ENCODE results near the gene SPAG5. TPM values are rescaled to one million over a fixed set of nuclear protein-coding genes. Genes with fewer than 3 reads are reported as not detected.

SPAG5 gene
- polyA plus RNA-seq, 1 donor from 2014 or later = 19.9 TPM

DNA sequence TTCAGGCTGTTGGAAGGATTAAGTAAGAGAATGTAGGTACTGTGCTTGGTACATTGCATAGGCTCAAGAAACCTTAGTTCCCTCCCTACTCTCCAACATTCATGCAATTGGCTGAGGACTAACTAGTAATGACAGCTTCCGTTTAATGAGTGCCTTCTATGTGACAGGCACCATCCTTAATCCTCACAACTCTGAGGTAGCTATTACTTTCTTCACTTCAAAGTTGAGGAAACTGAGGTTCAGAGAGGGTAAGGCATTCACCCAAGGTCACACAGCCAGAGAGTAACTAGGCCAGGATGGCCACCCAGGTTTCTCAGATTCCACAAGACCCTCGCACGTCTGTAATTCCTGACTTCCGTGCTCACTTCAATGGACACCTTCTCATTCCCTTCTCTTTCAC is 68.6 kb downstream of the SPAG5 start:
- Histone ChIP-seq H3K27me3 (ENCODE audit: insufficient read depth, low read depth, low read length) (no peaks in the 10 kb centered on the region), H3K9me2 (ENCODE audit: insufficient read depth, low read length) (no peaks in the 10 kb centered on the region), H2AFZ (ENCODE audit: low read depth, low read length) (no peak overlapping the region), H3K9me3 (ENCODE audit: low read length) (no peaks in the 10 kb centered on the region), H3K4me3 (ENCODE audit: low read length) (no peak overlapping the region), H3K27ac (ENCODE audit: low read length) (no peak overlapping the region), H3F3A (ENCODE audit: insufficient read depth, low read length, poor library complexity, severe bottlenecking) (no peaks in the 10 kb centered on the region), H3K4me2 (ENCODE audit: low read length) (no peak overlapping the region), H3K36me3 (ENCODE audit: insufficient read depth, low read length) (no peaks in the 10 kb centered on the region), H4K20me1 (ENCODE audit: insufficient read depth) (no peaks in the 10 kb centered on the region), H3K9ac (ENCODE audit: low read length) (no peak overlapping the region), H3K79me2 (replicated peaks; ENCODE audit: insufficient read depth, low read length) (no peaks in the 10 kb centered on the region)
- TF ChIP-seq EP300 (conservative IDR thresholded peaks at IDR 0.05; ENCODE audit: poor library complexity, severe bottlenecking) = no peak
- no peak for TF ChIP-seq REST (IDR thresholded peaks at IDR 0.05; ENCODE audit: borderline replicate concordance)
- TF ChIP-seq, protein P1, sequence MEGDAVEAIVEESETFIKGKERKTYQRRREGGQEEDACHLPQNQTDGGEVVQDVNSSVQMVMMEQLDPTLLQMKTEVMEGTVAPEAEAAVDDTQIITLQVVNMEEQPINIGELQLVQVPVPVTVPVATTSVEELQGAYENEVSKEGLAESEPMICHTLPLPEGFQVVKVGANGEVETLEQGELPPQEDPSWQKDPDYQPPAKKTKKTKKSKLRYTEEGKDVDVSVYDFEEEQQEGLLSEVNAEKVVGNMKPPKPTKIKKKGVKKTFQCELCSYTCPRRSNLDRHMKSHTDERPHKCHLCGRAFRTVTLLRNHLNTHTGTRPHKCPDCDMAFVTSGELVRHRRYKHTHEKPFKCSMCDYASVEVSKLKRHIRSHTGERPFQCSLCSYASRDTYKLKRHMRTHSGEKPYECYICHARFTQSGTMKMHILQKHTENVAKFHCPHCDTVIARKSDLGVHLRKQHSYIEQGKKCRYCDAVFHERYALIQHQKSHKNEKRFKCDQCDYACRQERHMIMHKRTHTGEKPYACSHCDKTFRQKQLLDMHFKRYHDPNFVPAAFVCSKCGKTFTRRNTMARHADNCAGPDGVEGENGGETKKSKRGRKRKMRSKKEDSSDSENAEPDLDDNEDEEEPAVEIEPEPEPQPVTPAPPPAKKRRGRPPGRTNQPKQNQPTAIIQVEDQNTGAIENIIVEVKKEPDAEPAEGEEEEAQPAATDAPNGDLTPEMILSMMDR (IDR thresholded peaks at IDR 0.05; ENCODE audit: poor library complexity, severe bottlenecking) = no peak
- no peak for TF ChIP-seq TAF1 (IDR thresholded peaks at IDR 0.05; ENCODE audit: low read depth)
- TF ChIP-seq EZH2 (IDR thresholded peaks at IDR 0.05; ENCODE audit: borderline replicate concordance, insufficient read depth, low read length, poor library complexity, severe bottlenecking) = no peak
- no peak for TF ChIP-seq SMC3 (conservative IDR thresholded peaks at IDR 0.05; ENCODE audit: poor library complexity)
- no peak for TF ChIP-seq POLR2AphosphoS5 (IDR thresholded peaks at IDR 0.05)
- no peak for TF ChIP-seq RAD21 (conservative IDR thresholded peaks at IDR 0.05)
- TF ChIP-seq MXI1 (conservative IDR thresholded peaks at IDR 0.05; ENCODE audit: poor library complexity, severe bottlenecking) = no peak

- no peak overlapping the region for H3K4me2 ChIP-seq (ENCODE audit: low read length)
- no peaks in the 10 kb centered on the region for H3K9me2 ChIP-seq (ENCODE audit: insufficient read depth, low read length)
- no peaks in the 10 kb centered on the region for H3K79me2 ChIP-seq (replicated peaks; ENCODE audit: insufficient read depth, low read length)
- no peak overlapping the region for H2AFZ ChIP-seq (ENCODE audit: low read depth, low read length)
- no peak overlapping the region for H3K27ac ChIP-seq (ENCODE audit: low read length)
- TF ChIP-seq, protein P1 (IDR thresholded peaks at IDR 0.05; ENCODE audit: poor library complexity, severe bottlenecking) = no peak
- TF ChIP-seq EP300 (conservative IDR thresholded peaks at IDR 0.05; ENCODE audit: poor library complexity, severe bottlenecking) = no peak
- TF ChIP-seq SMC3 (conservative IDR thresholded peaks at IDR 0.05; ENCODE audit: poor library complexity) = no peak
- no peak for TF ChIP-seq EZH2 (IDR thresholded peaks at IDR 0.05; ENCODE audit: borderline replicate concordance, insufficient read depth, low read length, poor library complexity, severe bottlenecking)
- TF ChIP-seq REST (IDR thresholded peaks at IDR 0.05; ENCODE audit: borderline replicate concordance) = no peak
- no peak for TF ChIP-seq MXI1 (conservative IDR thresholded peaks at IDR 0.05; ENCODE audit: poor library complexity, severe bottlenecking)
- no peaks in the 10 kb centered on the region for H3K9me3 ChIP-seq (ENCODE audit: low read length)
- H3K36me3 ChIP-seq (ENCODE audit: insufficient read depth, low read length) = no peaks in the 10 kb centered on the region
- no peak overlapping the region for H3K4me3 ChIP-seq (ENCODE audit: low read length)
- H3F3A ChIP-seq (ENCODE audit: insufficient read depth, low read length, poor library complexity, severe bottlenecking) = no peaks in the 10 kb centered on the region
- no peak overlapping the region for H3K9ac ChIP-seq (ENCODE audit: low read length)
- H3K27me3 ChIP-seq (ENCODE audit: insufficient read depth, low read depth, low read length) = no peaks in the 10 kb centered on the region
- H4K20me1 ChIP-seq (ENCODE audit: insufficient read depth) = no peaks in the 10 kb centered on the region
Measured at GRCh38 chr17:28529013-28529400, 69.8 kb downstream of the SPAG5 start.
